Karpas-422 (cell line): ENCODE data around the gene OR11A1. TPM values are rescaled to one million over a fixed set of nuclear protein-coding genes. Genes with fewer than 3 reads are reported as not detected.

Experiments
- DNase-seq: peaks from one replicate; pipeline ENCODE4 v3.0.0-alpha.2; 2015
- H2AFZ ChIP-seq: fragments of 200-600 bp; sonication (generic); 2 replicates; pipeline ENCODE4 v1.6.1; 2014; ENCODE audit warnings: antibody characterized with exemption, low read length, mixed read lengths
- H3K27ac ChIP-seq: fragments of 200-600 bp; sonication (generic); 2 replicates; pipeline ENCODE4 v1.5.1; 2014; ENCODE audit warnings: mild to moderate bottlenecking, low read length, moderate library complexity
- H3K27me3 ChIP-seq: fragments of 200-600 bp; sonication (generic); 2 replicates; pipeline ENCODE4 v1.6.1; 2014; ENCODE audit warnings: low read length, mixed read lengths
- H3K36me3 ChIP-seq: fragments of 200-600 bp; sonication (generic); 2 replicates; pipeline ENCODE4 v1.6.1; 2014; ENCODE audit warnings: low read length, mixed read lengths; ENCODE audit not compliant: insufficient read depth
- H3K4me1 ChIP-seq: fragments of 200-600 bp; sonication (generic); 2 replicates; pipeline ENCODE4 v1.6.1; 2014; ENCODE audit warnings: mild to moderate bottlenecking, low read length, mixed read lengths
- H3K4me2 ChIP-seq: fragments of 200-600 bp; sonication (generic); 2 replicates; pipeline ENCODE4 v1.6.1; 2014; ENCODE audit warnings: low read length, low read depth, mild to moderate bottlenecking; ENCODE audit not compliant: poor library complexity, severe bottlenecking
- H3K4me3 ChIP-seq: fragments of 200-600 bp; sonication (generic); 2 replicates; pipeline ENCODE4 v1.5.1; 2014; ENCODE audit warnings: mild to moderate bottlenecking, antibody characterized with exemption, low read length, mixed read lengths
- H3K79me2 ChIP-seq: fragments of 200-600 bp; sonication (generic); 2 replicates; pipeline ENCODE4 v1.6.1; 2014; ENCODE audit warnings: mild to moderate bottlenecking, low read length, mixed read lengths
- H3K9ac ChIP-seq: fragments of 200-600 bp; sonication (generic); 2 replicates; pipeline ENCODE4 v1.6.0; 2014; ENCODE audit warnings: low read length
- H3K9me2 ChIP-seq: fragments of 200-600 bp; sonication (generic), shearing (Covaris generic); replicated peaks from 2 replicates; pipeline ENCODE4 v1.6.0; 2014; ENCODE audit warnings: mild to moderate bottlenecking, low read length, moderate library complexity; ENCODE audit not compliant: insufficient read depth
- H3K9me3 ChIP-seq: fragments of 300-700, 200-600 bp; sonication (generic); 2 replicates; pipeline ENCODE4 v1.6.1; 2014; ENCODE audit warnings: low read length, mixed read lengths
- H4K20me1 ChIP-seq: fragments of 200-600 bp; sonication (generic); 2 replicates; pipeline ENCODE4 v1.6.1; 2014; ENCODE audit warnings: mild to moderate bottlenecking, antibody characterized with exemption, low read length, low read depth; ENCODE audit not compliant: insufficient read depth
- total RNA-seq: library from RNA; depleted of rRNA; stranded (reverse); fragments of >200 nt; shearing (Covaris generic); gene quantifications from 2 replicates; pipeline ENCODE4 v1.2.3, GENCODE V29; 2014; ENCODE audit warnings: low replicate concordance

The OR11A1 gene
- total RNA-seq, 1 experiment from 2014 or later = not detected

- no peak for DNase-seq
- H3K4me2 ChIP-seq = no peak overlapping the region
- H3K4me1 ChIP-seq = no peaks in the 10 kb centered on the region
- no peaks in the 10 kb centered on the region for H3K9me3 ChIP-seq
- no peaks in the 10 kb centered on the region for H3K36me3 ChIP-seq
- H2AFZ ChIP-seq = no peak overlapping the region
- H3K4me3 ChIP-seq = no peak overlapping the region
- no peaks in the 10 kb centered on the region for H3K27me3 ChIP-seq
- H3K9me2 ChIP-seq = no peaks in the 10 kb centered on the region
- H3K9ac ChIP-seq = no peak overlapping the region
- H4K20me1 ChIP-seq = no peaks in the 10 kb centered on the region
- no peaks in the 10 kb centered on the region for H3K79me2 ChIP-seq
- H3K27ac ChIP-seq = no peak overlapping the region
These were observed 42.8 kb upstream of the OR11A1 start for GRCh38 chr6:29499704-29500103.

- Histone ChIP-seq H3K27me3 (no peaks in the 10 kb centered on the region), H3K9me2 (no peaks in the 10 kb centered on the region), H3K4me3 (no peak overlapping the region), H2AFZ (no peak overlapping the region), H3K36me3 (no peaks in the 10 kb centered on the region), H3K27ac (no peak overlapping the region), H3K79me2 (no peaks in the 10 kb centered on the region), H3K4me2 (no peak overlapping the region), H4K20me1 (no peaks in the 10 kb centered on the region), H3K4me1 (no peaks in the 10 kb centered on the region), H3K9ac (no peak overlapping the region), H3K9me3 (no peaks in the 10 kb centered on the region)
- DNase-seq = no peak
These were observed 40.1 kb upstream of the OR11A1 start for GRCh38 chr6:29496961-29497360.

- no peak overlapping the region for H2AFZ ChIP-seq
- no peak overlapping the region for H3K9ac ChIP-seq
- no peaks in the 10 kb centered on the region for H4K20me1 ChIP-seq
- no peak overlapping the region for H3K4me3 ChIP-seq
- H3K36me3 ChIP-seq = no peaks in the 10 kb centered on the region
- H3K4me1 ChIP-seq = 0 out of 2 replicates have a peak, but pooled peaks cover 3% of the 10 kb centered on the region
- H3K4me2 ChIP-seq = no peak overlapping the region
- DNase-seq = no peak
- H3K9me3 ChIP-seq = no peaks in the 10 kb centered on the region
- no peaks in the 10 kb centered on the region for H3K27me3 ChIP-seq
- no peaks in the 10 kb centered on the region for H3K9me2 ChIP-seq
- H3K27ac ChIP-seq = no peak overlapping the region
- no peaks in the 10 kb centered on the region for H3K79me2 ChIP-seq
These were observed 38.7 kb upstream of the OR11A1 start for GRCh38 chr6:29495571-29495970.

GRCh38 chr6:29494131-29494530, 37.3 kb upstream of the OR11A1 start:
- Histone ChIP-seq H3K4me2 (no peak overlapping the region), H3K79me2 (no peaks in the 10 kb centered on the region), H3K27ac (no peak overlapping the region), H3K36me3 (no peaks in the 10 kb centered on the region), H3K4me3 (no peak overlapping the region), H3K9me3 (no peaks in the 10 kb centered on the region), H3K9me2 (no peaks in the 10 kb centered on the region), H2AFZ (no peak overlapping the region), H3K4me1 (0 out of 2 replicates have a peak, but pooled peaks cover 5% of the 10 kb centered on the region), H4K20me1 (no peaks in the 10 kb centered on the region), H3K9ac (no peak overlapping the region), H3K27me3 (no peaks in the 10 kb centered on the region)
- DNase-seq = no peak

DNA sequence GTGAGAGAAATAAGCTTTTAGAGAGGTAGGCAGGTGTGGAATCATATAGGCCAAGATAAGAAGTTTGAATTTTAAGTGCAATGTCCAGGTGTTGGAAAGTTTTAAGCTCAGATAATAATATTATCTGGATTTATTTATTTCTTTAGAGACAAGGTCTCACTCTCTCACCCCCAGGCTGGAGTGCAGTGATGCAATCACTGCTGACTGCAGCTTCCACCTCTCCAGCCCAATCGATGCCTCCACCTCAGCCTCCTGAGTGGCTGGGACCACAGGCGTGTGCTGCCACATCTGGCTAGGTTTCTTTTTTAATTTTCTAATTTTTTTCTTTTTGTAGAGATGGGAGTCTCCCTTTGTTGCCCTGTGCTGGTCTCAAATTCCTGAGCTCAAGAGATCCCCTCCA, 36.4 kb upstream of the OR11A1 start:
- no peaks in the 10 kb centered on the region for H4K20me1 ChIP-seq
- no peak overlapping the region for H3K4me3 ChIP-seq
- H3K9me2 ChIP-seq = no peaks in the 10 kb centered on the region
- H2AFZ ChIP-seq = no peak overlapping the region
- no peaks in the 10 kb centered on the region for H3K36me3 ChIP-seq
- no peaks in the 10 kb centered on the region for H3K79me2 ChIP-seq
- DNase-seq = no peak
- H3K27me3 ChIP-seq = no peaks in the 10 kb centered on the region
- no peak overlapping the region for H3K27ac ChIP-seq
- no peak overlapping the region for H3K9ac ChIP-seq
- no peak overlapping the region for H3K4me2 ChIP-seq
- H3K4me1 ChIP-seq = 0 out of 2 replicates have a peak, but pooled peaks cover 5% of the 10 kb centered on the region
- H3K9me3 ChIP-seq = no peaks in the 10 kb centered on the region

DNA sequence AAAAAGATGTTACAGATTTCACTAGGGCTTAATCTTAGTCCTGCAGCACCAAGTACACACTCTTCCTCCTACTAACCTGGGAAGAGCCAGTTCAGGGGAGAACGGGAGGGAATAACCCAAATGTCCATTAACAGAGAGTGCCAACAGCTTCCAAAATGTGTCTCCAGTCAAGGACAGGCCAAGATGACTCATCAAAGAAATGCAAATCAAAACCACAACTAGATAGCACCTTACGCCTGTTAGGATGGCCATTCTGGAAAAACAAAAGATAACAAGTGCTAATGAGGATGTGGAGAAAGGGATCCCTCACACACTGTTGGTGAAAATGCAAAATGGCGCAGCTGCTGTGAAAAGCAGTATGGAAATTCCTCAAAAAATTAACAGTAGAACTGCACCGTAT, 34.7 kb upstream of the OR11A1 start:
- Histone ChIP-seq H3K36me3 (no peaks in the 10 kb centered on the region), H3K9me3 (no peaks in the 10 kb centered on the region), H3K27me3 (no peaks in the 10 kb centered on the region), H3K9ac (no peak overlapping the region), H3K4me2 (no peak overlapping the region), H4K20me1 (no peaks in the 10 kb centered on the region), H3K4me3 (no peak overlapping the region), H3K4me1 (0 out of 2 replicates have a peak, but pooled peaks cover 5% of the 10 kb centered on the region), H3K79me2 (no peaks in the 10 kb centered on the region), H3K9me2 (no peaks in the 10 kb centered on the region), H2AFZ (no peak overlapping the region), H3K27ac (no peak overlapping the region)
- no peak for DNase-seq

DNA sequence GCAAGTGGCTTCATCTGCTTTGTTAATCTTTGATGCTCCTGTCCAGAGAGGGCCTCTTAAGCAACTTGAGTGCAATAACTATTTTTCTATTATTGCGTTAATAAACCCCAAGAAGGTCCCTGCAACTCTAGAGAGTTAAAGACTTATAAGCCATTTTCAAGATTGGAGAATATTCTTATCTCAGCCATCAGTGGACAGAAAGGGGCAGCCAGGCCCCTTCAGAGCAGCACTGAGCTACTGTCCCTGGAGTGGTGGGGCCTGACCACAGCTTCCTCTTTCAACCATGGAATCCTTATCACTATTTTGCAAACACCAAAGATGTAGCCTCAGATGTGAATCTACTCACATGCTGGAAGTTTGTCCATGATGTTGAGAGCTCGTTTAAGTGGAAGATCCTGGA, 33.7 kb upstream of the OR11A1 start:
- H3K27ac ChIP-seq = no peak overlapping the region

GRCh38 chr6:29490055-29490454, 33.2 kb upstream of the OR11A1 start:
- no peak overlapping the region for H3K27ac ChIP-seq
- no peaks in the 10 kb centered on the region for H3K9me3 ChIP-seq
- H4K20me1 ChIP-seq = no peaks in the 10 kb centered on the region
- H3K27me3 ChIP-seq = no peaks in the 10 kb centered on the region
- no peak overlapping the region for H3K4me3 ChIP-seq
- H3K36me3 ChIP-seq = no peaks in the 10 kb centered on the region
- no peaks in the 10 kb centered on the region for H3K9me2 ChIP-seq
- DNase-seq = no peak
- H2AFZ ChIP-seq = no peak overlapping the region
- H3K9ac ChIP-seq = no peak overlapping the region
- H3K4me2 ChIP-seq = no peak overlapping the region
- H3K79me2 ChIP-seq = no peaks in the 10 kb centered on the region
- 0 out of 2 replicates have a peak, but pooled peaks cover 5% of the 10 kb centered on the region for H3K4me1 ChIP-seq

More for the DNA sequence above, 33.7 kb upstream of the OR11A1 start:
- Histone ChIP-seq H3K4me1 (0 out of 2 replicates have a peak, but pooled peaks cover 5% of the 10 kb centered on the region), H3K4me3 (no peak overlapping the region), H3K4me2 (no peak overlapping the region), H3K9me2 (no peaks in the 10 kb centered on the region), H3K79me2 (no peaks in the 10 kb centered on the region), H2AFZ (no peak overlapping the region), H3K9me3 (no peaks in the 10 kb centered on the region), H3K27me3 (no peaks in the 10 kb centered on the region), H3K9ac (no peak overlapping the region), H4K20me1 (no peaks in the 10 kb centered on the region), H3K36me3 (no peaks in the 10 kb centered on the region)
- no peak for DNase-seq

- H2AFZ ChIP-seq = no peak overlapping the region
These were observed 32.4 kb upstream of the OR11A1 start for GRCh38 chr6:29489286-29489685.

More at GRCh38 chr6:29489286-29489685, 32.4 kb upstream of the OR11A1 start:
- Histone ChIP-seq H3K79me2 (no peaks in the 10 kb centered on the region), H3K9me3 (no peaks in the 10 kb centered on the region), H3K4me3 (no peak overlapping the region), H3K9me2 (no peaks in the 10 kb centered on the region), H3K27ac (no peak overlapping the region), H3K27me3 (no peaks in the 10 kb centered on the region), H3K36me3 (no peaks in the 10 kb centered on the region), H4K20me1 (no peaks in the 10 kb centered on the region), H3K9ac (no peak overlapping the region), H3K4me2 (no peak overlapping the region), H3K4me1 (0 out of 2 replicates have a peak, but pooled peaks cover 5% of the 10 kb centered on the region)
- DNase-seq = no peak
